Gastrocnemius medialis (tissue), 4 donors: ENCODE data around the gene WIZ.

Experiments
- POLR2A ChIP-seq, 2 donors: fragments of 450-650 bp; IDR thresholded peaks; one replicate each; pipeline ENCODE4 v1.6.1; 2017; ENCODE audit warnings: antibody characterized with exemption in 2 of 2, mild to moderate bottlenecking in 2 of 2, moderate library complexity in 2 of 2
- TF ChIP-seq, protein P1 (sequence below), 5 experiments: fragments of 450-650 bp in 3 of 5; fragments of 200-600 bp in 2 of 5; sonication (generic) in 2 of 5; IDR thresholded peaks in 4 of 5; conservative IDR thresholded peaks in 1 of 5; 1 replicate in 4 of 5; 2 replicates in 1 of 5; pipeline ENCODE4 v1.5.1; 2016 to 2019; ENCODE audit warnings: antibody characterized with exemption in 5 of 5, mild to moderate bottlenecking in 3 of 5, moderate library complexity in 3 of 5

DNA sequence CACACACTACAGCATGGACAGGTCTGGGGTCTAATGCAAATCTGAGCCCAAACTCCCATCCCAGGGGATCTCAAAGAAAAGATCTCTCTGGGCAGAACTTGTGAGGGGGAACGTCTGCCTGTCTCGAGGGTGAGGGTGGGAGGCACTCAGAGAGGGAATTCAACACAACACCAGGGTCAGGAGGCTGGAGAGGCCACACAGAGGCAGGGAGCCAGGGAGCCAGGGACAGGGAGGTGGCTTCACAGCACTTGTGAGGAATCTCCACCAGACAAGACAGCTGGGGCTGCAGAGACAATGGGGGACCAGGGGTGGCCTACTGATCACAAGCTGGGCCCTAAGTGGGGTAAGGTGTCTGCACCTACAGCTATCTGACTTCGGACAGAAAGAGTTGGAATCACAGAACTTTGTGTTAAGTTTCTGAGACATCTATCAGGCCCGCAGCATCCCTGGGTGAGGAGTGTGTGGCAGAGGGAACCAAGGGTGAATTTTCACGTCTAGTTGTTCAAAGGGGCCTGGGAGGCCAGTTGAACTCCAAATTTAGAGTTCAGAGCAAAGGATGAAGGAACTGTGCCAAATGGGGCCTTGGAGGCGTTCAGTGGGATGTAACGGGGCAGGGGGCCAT lies 18.2 kb downstream of the WIZ start:
- TF ChIP-seq, protein P1, sequence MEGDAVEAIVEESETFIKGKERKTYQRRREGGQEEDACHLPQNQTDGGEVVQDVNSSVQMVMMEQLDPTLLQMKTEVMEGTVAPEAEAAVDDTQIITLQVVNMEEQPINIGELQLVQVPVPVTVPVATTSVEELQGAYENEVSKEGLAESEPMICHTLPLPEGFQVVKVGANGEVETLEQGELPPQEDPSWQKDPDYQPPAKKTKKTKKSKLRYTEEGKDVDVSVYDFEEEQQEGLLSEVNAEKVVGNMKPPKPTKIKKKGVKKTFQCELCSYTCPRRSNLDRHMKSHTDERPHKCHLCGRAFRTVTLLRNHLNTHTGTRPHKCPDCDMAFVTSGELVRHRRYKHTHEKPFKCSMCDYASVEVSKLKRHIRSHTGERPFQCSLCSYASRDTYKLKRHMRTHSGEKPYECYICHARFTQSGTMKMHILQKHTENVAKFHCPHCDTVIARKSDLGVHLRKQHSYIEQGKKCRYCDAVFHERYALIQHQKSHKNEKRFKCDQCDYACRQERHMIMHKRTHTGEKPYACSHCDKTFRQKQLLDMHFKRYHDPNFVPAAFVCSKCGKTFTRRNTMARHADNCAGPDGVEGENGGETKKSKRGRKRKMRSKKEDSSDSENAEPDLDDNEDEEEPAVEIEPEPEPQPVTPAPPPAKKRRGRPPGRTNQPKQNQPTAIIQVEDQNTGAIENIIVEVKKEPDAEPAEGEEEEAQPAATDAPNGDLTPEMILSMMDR (IDR thresholded peaks at IDR 0.05 in 4 of 5, conservative IDR thresholded peaks at IDR 0.05 in 1 of 5): no peak
- TF ChIP-seq POLR2A (IDR thresholded peaks at IDR 0.05): no peak
